H9 (cell line): ENCODE results near the gene DSE. TPM values are rescaled to one million over a fixed set of nuclear protein-coding genes. Genes with fewer than 3 reads are reported as not detected.

ENCODE experiments used
- DNase-seq: peaks from one replicate; pipeline ENCODE4 v3.0.0-alpha.2; 2017
- H2AFZ ChIP-seq: one replicate; pipeline ENCODE4 v1.6.1; 2013; ENCODE audit warnings: mild to moderate bottlenecking, low read length, control low read depth, moderate library complexity
- H2AK5ac ChIP-seq: 2 replicates; pipeline ENCODE4 v1.6.1; 2013; ENCODE audit warnings: low read length, control low read depth, mixed read lengths; ENCODE audit not compliant: insufficient read length
- H2BK120ac ChIP-seq: one replicate; pipeline ENCODE4 v1.6.1; 2013; ENCODE audit warnings: low read depth, mild to moderate bottlenecking, low read length, control low read depth, inconsistent platforms; ENCODE audit not compliant: poor library complexity, severe bottlenecking
- H2BK12ac ChIP-seq: 2 replicates; pipeline ENCODE4 v1.6.1; 2013; ENCODE audit warnings: low read length, control low read depth, mixed read lengths, low read depth; ENCODE audit not compliant: insufficient read length
- H2BK15ac ChIP-seq: 2 replicates; pipeline ENCODE4 v1.6.1; 2013; ENCODE audit warnings: low read depth, low read length, control low read depth
- H2BK20ac ChIP-seq: one replicate; pipeline ENCODE4 v1.6.1; 2013; ENCODE audit warnings: low read depth, mild to moderate bottlenecking, low read length, control low read depth, inconsistent platforms; ENCODE audit not compliant: poor library complexity, severe bottlenecking
- H2BK5ac ChIP-seq: 2 replicates; pipeline ENCODE4 v1.6.1; 2013; ENCODE audit warnings: low read length, control low read depth, mixed read lengths; ENCODE audit not compliant: insufficient read length
- H3K14ac ChIP-seq: 2 replicates; pipeline ENCODE4 v1.6.1; 2013; ENCODE audit warnings: low read length, control low read depth; ENCODE audit not compliant: insufficient read depth
- H3K18ac ChIP-seq: 2 replicates; pipeline ENCODE4 v1.6.1; 2013; ENCODE audit warnings: low read depth, mild to moderate bottlenecking, mixed read lengths, low read length, control low read depth; ENCODE audit not compliant: insufficient read length
- H3K23ac ChIP-seq: 2 replicates; pipeline ENCODE4 v1.6.1; 2013; ENCODE audit warnings: low read length, control low read depth, mixed read lengths, low read depth; ENCODE audit not compliant: insufficient read length
- H3K23me2 ChIP-seq: 2 replicates; pipeline ENCODE4 v1.6.1; 2013; ENCODE audit warnings: low read depth, mild to moderate bottlenecking, mixed read lengths, low read length, control low read depth; ENCODE audit not compliant: insufficient read length, poor library complexity, severe bottlenecking
- H3K27ac ChIP-seq: 2 replicates; pipeline ENCODE4 v1.5.1; 2013; ENCODE audit warnings: low read length, control low read depth, mixed read lengths, low read depth; ENCODE audit not compliant: insufficient read length
- H3K27me3 ChIP-seq: 2 replicates; pipeline ENCODE4 v1.6.1; 2013; ENCODE audit warnings: low read length, control low read depth, inconsistent platforms; ENCODE audit not compliant: insufficient read depth
- H3K4ac ChIP-seq: 2 replicates; pipeline ENCODE4 v1.6.1; 2013; ENCODE audit warnings: low read depth, mild to moderate bottlenecking, control low read depth, inconsistent platforms, low read length, moderate library complexity
- H3K4me1 ChIP-seq: 2 replicates; pipeline ENCODE4 v1.6.1; 2013; ENCODE audit warnings: low read length, control low read depth, inconsistent platforms; ENCODE audit not compliant: insufficient read depth
- H3K4me2 ChIP-seq: 2 replicates; pipeline ENCODE4 v1.6.1; 2013; ENCODE audit warnings: low read length, control low read depth, mixed read lengths; ENCODE audit not compliant: insufficient read length, insufficient read depth
- H3K56ac ChIP-seq: 2 replicates; pipeline ENCODE4 v1.6.1; 2013; ENCODE audit warnings: low read depth, mild to moderate bottlenecking, mixed read lengths, low read length, control low read depth; ENCODE audit not compliant: insufficient read length
- H3K79me1 ChIP-seq: 2 replicates; pipeline ENCODE4 v1.6.1; 2013; ENCODE audit warnings: low read depth, mild to moderate bottlenecking, moderate library complexity, low read length, control low read depth, inconsistent platforms; ENCODE audit not compliant: insufficient read depth, poor library complexity, severe bottlenecking
- H3K79me2 ChIP-seq: 2 replicates; pipeline ENCODE4 v1.6.1; 2013; ENCODE audit warnings: low read length, control low read depth, inconsistent platforms; ENCODE audit not compliant: insufficient read depth
- H3K9ac ChIP-seq: 2 replicates; pipeline ENCODE4 v1.6.1; 2013; ENCODE audit warnings: low read length, control low read depth, mixed read lengths; ENCODE audit not compliant: insufficient read length; ENCODE audit errors: extremely low read depth
- H3K9me3 ChIP-seq: one replicate; pipeline ENCODE4 v1.6.1; 2013; ENCODE audit warnings: low read depth, low read length, inconsistent platforms; ENCODE audit not compliant: control insufficient read depth
- H3T11ph ChIP-seq: one replicate; pipeline ENCODE4 v1.6.1; 2013; ENCODE audit warnings: mild to moderate bottlenecking, low read length, control low read depth, inconsistent platforms
- H4K20me1 ChIP-seq: one replicate; pipeline ENCODE4 v1.6.1; 2013; ENCODE audit not compliant: control insufficient read depth, insufficient read length, insufficient read depth
- H4K5ac ChIP-seq: 2 replicates; pipeline ENCODE4 v1.6.1; 2013; ENCODE audit warnings: low read depth, mild to moderate bottlenecking, mixed read lengths, low read length, control low read depth; ENCODE audit not compliant: insufficient read length
- H4K8ac ChIP-seq: replicated peaks from 2 replicates; pipeline ENCODE4 v1.6.1; 2013; ENCODE audit warnings: low read length, control low read depth, mixed read lengths, low read depth; ENCODE audit not compliant: insufficient read length
- H4K91ac ChIP-seq: 2 replicates; pipeline ENCODE4 v1.6.1; 2013; ENCODE audit warnings: low read depth, mild to moderate bottlenecking, moderate library complexity, mixed read lengths, low read length, control low read depth; ENCODE audit not compliant: insufficient read length
- H3K27ac Mint-ChIP-seq, 3 experiments: 2 replicates in 2 of 3; 3 replicates in 1 of 3; pipeline ENCODE4 v1.8.0; 2020 to 2021; ENCODE audit warnings: mixed read lengths in 3 of 3, mild to moderate bottlenecking in 1 of 3, moderate library complexity in 1 of 3
- H3K27me3 Mint-ChIP-seq: 2 replicates; pipeline ENCODE4 v1.8.0; 2021; ENCODE audit warnings: low read depth, mild to moderate bottlenecking, moderate library complexity, mixed read lengths
- H3K36me3 Mint-ChIP-seq, 3 experiments: 2 replicates in 2 of 3; 3 replicates in 1 of 3; pipeline ENCODE4 v1.8.0; 2020 to 2021; ENCODE audit warnings: low read depth in 3 of 3, mixed read lengths in 3 of 3; ENCODE audit not compliant: insufficient read depth in 1 of 3
- H3K4me1 Mint-ChIP-seq, 2 experiments: 2 replicates each; pipeline ENCODE4 v1.8.0; 2020; ENCODE audit warnings: mixed read lengths in 2 of 2
- H3K4me3 Mint-ChIP-seq, 2 experiments: 2 replicates in 1 of 2; 3 replicates in 1 of 2; pipeline ENCODE4 v1.8.0; 2020 to 2021; ENCODE audit warnings: mild to moderate bottlenecking in 2 of 2, mixed read lengths in 2 of 2, moderate library complexity in 1 of 2
- H3K9me3 Mint-ChIP-seq, 2 experiments: 2 replicates in 1 of 2; 3 replicates in 1 of 2; pipeline ENCODE4 v1.8.0; 2020; ENCODE audit warnings: mild to moderate bottlenecking in 2 of 2, mixed read lengths in 2 of 2, moderate library complexity in 1 of 2
- CTCF ChIP-seq: fragments of 200-600 bp; sonication (generic); conservative IDR thresholded peaks from 3 replicates; pipeline ENCODE4 v1.8.0; 2021; ENCODE audit warnings: antibody characterized with exemption, mild to moderate bottlenecking
- total RNA-seq: library from RNA; stranded (reverse); gene quantifications from 2 replicates; pipeline ENCODE4 v1.2.1, GENCODE V29; 2021

DSE gene
- total RNA-seq, 1 experiment from 2014 or later: 45.6 TPM

GRCh38 chr6:116363759-116364158, 7.0 kb upstream of the DSE start:
- Histone ChIP-seq H2AFZ (no peak overlapping the region), H3T11ph (no peak overlapping the region), H3K18ac (no peak overlapping the region), H3K4me1 (no peaks in the 10 kb centered on the region), H3K14ac (no peak overlapping the region), H2BK20ac (no peak overlapping the region), H3K56ac (no peak overlapping the region), H3K23ac (no peak overlapping the region), H2BK5ac (no peak overlapping the region), H3K9me3 (no peaks in the 10 kb centered on the region), H3K79me2 (no peaks in the 10 kb centered on the region), H3K27ac (no peak overlapping the region), H3K27me3 (no peaks in the 10 kb centered on the region), H3K9ac (no peak overlapping the region), H3K79me1 (no peaks in the 10 kb centered on the region), H4K8ac (no peak overlapping the region), H4K5ac (no peak overlapping the region), H3K23me2 (no peaks in the 10 kb centered on the region), H2BK12ac (no peak overlapping the region), H3K4ac (no peak overlapping the region), H2BK120ac (no peak overlapping the region), H2AK5ac (no peak overlapping the region), H2BK15ac (no peak overlapping the region), H4K20me1 (no peaks in the 10 kb centered on the region), H4K91ac (no peak overlapping the region), H3K4me2 (no peak overlapping the region)
- H3K36me3 Mint-ChIP-seq: no peaks in the 10 kb centered on the region; a peak in 1 of 7 replicates
- H3K27me3 Mint-ChIP-seq: no peaks in the 10 kb centered on the region
- H3K9me3 Mint-ChIP-seq: no peaks in the 10 kb centered on the region
- DNase-seq: no peak
- no peak overlapping the region for H3K27ac Mint-ChIP-seq
- H3K4me1 Mint-ChIP-seq: no peaks in the 10 kb centered on the region; a peak in 1 of 4 replicates
- no peak for TF ChIP-seq CTCF
- H3K4me3 Mint-ChIP-seq: no peak overlapping the region
